Activated naive CD4-positive, alpha-beta T cell (primary cell): ENCODE results near the gene BRD4.

ENCODE experiments used
- DNase-seq, 4 experiments: peaks; one replicate each; lab custom pipeline; 2025; lab: John Stamatoyannopoulos, UW

Gene BRD4

GRCh38 chr19:15248648-15249527 is 83.5 kb downstream of the BRD4 start:
- no peak for DNase-seq

- DNase-seq: no peak
These were observed 84.2 kb downstream of the BRD4 start for GRCh38 chr19:15248106-15248505.

- DNase-seq: no peak
These were observed 85.0 kb downstream of the BRD4 start for GRCh38 chr19:15247107-15248014.

- no peak for DNase-seq
These were observed 86.2 kb downstream of the BRD4 start for GRCh38 chr19:15246198-15246481.

- DNase-seq: no peak
These were observed 86.8 kb downstream of the BRD4 start for GRCh38 chr19:15245370-15246197.

GRCh38 chr19:15244808-15245207 is 87.5 kb downstream of the BRD4 start:
- no peak for DNase-seq

- DNase-seq: no peak
These were observed 88.1 kb downstream of the BRD4 start for GRCh38 chr19:15244106-15244803.

GRCh38 chr19:15243236-15243957 is 88.9 kb downstream of the BRD4 start:
- DNase-seq: no peak

- no peak for DNase-seq
These were observed 91.0 kb downstream of the BRD4 start for GRCh38 chr19:15241259-15241910.

GRCh38 chr19:15240515-15240914 is 91.8 kb downstream of the BRD4 start:
- no peak for DNase-seq

- no peak for DNase-seq
These were observed 92.9 kb downstream of the BRD4 start for GRCh38 chr19:15239337-15239949.

- DNase-seq: no peak
These were observed 93.6 kb downstream of the BRD4 start for GRCh38 chr19:15238639-15239155.

GRCh38 chr19:15237759-15238638 is 94.3 kb downstream of the BRD4 start:
- DNase-seq: no peak

GRCh38 chr19:15236886-15237285 is 95.5 kb downstream of the BRD4 start:
- DNase-seq: no peak

GRCh38 chr19:15235781-15236180 is 96.6 kb downstream of the BRD4 start:
- DNase-seq: no peak

GRCh38 chr19:15234431-15235130 is 97.8 kb downstream of the BRD4 start:
- DNase-seq: no peak

- no peak for DNase-seq
These were observed 101.1 kb downstream of the BRD4 start for GRCh38 chr19:15231271-15231670.

GRCh38 chr19:15227261-15227660 is 105.1 kb downstream of the BRD4 start:
- DNase-seq: no peak
